Measurements from ENCODE around the gene CD151.

The CD151 gene

DNA sequence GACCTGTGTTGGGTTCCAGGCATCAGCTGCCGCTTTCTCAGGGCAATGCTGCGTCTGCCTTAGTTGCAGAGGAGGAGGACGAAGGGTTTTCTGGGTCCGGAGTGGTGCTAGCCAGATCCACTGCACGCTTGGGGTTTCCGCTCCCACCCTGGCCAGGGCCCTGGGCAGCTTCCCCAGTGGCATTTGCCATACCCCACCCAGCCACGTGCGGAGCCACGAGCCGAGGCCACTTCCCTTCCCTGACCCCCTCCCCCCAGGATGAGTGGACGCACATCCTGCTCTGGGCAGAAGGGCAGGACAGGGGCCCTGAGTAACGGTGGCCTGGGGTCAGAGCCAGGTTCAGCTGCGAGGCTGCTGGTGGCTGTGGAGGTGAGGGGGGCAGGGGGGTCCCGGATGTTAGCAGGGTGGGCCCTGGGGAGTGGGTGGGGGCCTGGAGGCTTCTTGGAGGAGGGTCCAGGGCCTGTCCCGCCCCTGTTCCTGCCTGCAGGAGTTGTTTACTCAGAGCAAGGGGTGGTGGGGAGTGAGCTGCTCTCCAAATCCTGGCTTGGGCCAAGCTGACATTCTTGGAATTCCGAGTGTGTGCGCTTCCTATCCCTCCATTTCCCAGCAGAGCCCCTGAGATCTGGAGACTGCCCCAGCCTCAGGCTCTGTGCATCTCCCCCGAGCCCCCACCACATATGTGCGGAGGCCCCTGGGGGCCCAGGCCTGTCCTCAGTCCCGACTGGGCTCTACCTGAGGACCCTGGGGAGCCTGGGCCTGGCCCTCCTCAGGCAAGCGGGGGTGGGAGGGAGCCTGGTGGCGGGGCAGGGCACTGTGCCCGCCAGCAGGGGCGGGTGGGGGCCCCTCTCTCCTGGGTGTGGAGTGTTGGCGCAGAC is 11.3 kb downstream of the CD151 start:
- DNase-seq, result peak; percentile 69 to 75

DNA sequence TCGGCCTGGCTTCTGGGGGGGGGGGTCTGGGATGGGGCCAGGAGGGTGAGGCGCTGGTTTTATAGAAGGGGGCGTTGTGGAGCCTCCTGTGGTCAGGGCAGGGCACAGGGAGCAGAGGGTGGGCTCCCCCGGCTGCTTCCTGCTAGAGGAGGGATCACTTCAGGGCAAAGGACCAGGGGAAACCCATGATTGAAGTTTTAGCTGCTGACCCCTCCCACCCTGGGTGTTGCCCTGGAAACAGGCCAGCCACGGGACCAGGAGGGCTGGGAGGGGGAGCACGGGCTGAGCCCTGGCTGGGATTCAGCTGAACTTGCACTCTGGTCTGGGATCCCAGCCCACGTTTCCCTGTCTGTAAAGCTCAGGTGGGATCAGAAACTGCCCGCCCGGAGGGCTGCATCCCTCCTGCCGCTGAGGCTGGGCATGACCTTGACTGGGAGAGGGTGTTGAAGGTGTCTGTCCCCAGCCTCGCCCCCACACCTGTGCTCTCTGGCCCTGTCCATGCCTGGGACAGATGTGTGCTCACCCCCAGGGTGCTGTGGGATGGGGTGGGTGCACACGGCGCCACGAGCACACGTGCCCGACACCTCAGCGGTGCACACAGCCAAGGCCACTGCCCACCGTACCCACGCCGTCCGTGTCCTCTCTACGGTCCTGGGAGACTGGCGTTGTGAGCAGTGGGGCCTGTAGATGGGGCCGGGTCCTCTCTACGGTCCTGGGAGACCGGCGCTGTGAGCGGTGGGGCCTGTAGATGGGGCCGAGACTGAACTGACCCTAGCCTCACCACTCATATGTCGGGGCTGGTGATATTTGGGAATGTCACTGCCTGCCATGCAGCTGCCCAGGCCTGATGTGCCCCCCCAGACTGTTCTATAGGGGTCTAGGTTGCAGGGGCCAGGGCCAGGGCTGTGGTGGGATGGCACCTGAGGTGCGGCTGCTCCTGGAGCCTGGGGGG is 12.2 kb downstream of the CD151 start:
- DNase-seq, result peak; percentile 44 to 52

DNA sequence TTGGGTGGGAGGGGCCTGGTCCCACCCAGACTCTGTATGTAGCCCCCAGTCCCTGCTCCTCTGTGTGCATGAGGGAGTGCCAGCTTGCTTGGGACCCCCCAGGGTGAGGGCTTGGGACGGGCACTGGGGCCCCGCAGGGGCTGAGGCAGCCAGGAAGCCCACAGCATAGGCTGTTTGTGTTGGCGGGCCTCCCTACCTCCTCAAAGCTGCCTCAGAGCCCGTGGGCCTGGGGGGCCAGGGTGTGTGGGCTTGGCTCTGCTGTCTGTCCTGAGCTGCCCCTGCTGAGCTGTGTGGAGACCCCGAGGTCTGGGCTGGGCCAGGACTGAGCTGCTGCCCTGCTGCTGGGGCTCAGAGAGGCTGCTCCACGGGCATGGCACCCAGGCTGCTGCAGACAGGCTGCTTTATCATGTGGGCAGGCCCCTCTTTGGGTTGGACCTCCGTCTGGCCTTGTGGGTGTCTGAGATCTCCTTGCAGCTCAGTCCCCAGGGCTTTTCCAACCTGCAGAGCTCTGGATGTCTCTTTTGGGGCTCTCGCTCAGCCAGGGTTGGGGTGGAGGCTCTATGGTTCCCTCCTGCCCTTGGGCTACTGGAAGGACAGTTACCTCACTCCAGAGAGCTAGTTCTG is 13.2 kb downstream of the CD151 start:
- no peak for DNase-seq

DNA sequence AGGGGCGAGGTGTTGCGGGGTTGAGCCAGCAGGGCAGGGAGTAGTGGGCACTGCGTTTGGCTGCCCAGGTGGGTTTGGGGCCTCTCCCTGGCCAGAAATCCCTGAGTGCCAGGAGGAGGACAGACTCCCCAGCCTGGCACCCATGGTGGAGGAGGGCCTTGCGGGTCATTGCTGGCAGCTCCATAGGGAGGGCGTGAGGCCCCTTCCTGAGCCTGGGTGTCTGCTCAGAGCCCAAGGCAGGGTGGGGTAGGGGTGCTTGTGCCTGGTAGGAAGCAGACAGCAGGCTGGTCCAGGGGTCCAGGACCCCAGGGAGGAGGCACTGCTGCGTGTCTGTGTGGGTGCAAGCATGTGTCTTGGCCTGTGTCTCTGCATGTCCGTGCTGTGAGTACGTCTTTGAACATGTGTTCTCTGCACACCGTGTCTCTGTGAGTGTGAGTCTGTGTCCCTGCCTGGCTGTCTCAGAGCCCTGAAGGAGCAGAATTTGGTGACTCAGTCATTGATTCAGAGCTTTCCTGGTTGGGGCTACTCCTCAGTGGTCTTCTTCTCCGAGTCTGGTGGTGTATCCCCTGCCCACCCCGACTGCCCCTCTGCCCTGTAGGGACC is 13.8 kb downstream of the CD151 start:
- no peak for DNase-seq

DNA sequence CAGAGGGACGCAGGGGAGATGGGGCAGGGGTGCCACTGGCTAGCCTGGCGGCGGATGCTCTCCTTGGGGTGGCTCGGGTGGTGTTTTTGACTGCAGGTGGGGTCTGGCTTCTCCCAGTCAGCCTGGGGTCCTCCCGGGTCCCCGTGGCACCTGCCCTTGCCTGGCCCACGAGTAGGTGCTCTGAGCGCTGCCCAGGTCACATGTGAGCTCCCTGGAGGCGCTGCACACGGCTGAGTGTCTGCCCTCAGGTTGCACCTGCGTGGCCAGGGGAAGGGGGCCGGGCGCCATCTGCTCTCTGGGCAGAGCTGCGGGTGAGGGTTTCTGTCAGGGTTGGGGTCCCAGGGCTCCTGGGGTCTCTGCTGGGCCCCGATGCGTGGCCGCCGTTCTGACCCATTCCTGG is 15.1 kb downstream of the CD151 start:
- no peak for DNase-seq

- DNase-seq, result peak; percentile 42 to 44
Measured at GRCh38 chr11:848380-848931, 15.7 kb downstream of the CD151 start.

GRCh38 chr11:849104-849824 is 16.5 kb downstream of the CD151 start:
- DNase-seq, result no peak

- DNase-seq, result no peak
Measured at GRCh38 chr11:849951-850774, 17.4 kb downstream of the CD151 start.

DNA sequence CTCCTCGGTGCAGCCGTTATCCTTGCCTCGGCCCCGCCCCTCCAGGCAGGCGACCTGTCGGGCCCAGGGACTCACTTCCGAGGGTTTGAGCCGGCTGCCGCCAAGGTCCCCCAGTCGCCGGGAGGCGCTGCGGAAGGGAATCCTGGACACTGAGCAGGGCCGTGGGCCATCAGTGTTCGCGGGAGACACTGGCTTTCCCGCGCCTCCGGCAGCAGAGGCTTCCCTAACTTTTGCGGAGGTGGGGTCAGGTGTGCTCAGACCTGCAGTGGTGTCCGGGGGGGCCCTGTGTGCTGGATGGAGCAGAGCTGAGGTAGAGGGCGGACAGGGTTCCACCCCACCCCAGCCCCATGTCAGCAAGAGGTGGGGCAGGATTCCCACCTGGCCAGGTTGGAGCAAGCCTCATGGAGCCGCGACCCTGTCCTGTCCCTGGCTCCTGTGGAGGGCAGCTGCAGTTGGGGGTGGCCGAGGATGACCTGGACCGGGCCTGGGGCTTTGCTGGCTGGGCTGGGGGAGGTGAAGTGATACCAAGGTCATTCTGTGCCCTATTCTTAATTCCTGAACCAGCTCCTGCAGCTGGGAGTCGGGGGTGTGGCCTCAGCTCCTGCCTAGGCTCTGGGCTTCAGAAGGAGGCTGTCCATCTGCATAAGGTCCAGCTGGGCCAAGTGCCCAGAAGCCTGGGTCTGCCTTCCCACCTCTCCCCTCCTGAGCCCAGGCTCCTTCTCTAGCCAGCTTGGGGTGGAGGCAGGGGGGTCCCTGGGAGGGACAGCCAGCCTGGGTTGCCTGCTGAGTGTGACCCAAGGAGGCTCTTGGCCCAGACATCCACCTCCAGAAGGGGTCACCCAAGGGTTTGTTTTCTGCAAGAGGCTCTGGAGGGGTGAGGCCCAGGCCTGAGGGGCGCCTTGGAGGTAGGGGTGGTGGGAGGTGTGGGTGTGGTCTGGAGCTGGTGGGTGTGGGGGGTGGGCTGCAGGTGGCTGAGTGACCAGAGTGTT is 18.3 kb downstream of the CD151 start:
- no peak for DNase-seq

GRCh38 chr11:852762-853161 is 20.0 kb downstream of the CD151 start:
- no peak for DNase-seq

DNA sequence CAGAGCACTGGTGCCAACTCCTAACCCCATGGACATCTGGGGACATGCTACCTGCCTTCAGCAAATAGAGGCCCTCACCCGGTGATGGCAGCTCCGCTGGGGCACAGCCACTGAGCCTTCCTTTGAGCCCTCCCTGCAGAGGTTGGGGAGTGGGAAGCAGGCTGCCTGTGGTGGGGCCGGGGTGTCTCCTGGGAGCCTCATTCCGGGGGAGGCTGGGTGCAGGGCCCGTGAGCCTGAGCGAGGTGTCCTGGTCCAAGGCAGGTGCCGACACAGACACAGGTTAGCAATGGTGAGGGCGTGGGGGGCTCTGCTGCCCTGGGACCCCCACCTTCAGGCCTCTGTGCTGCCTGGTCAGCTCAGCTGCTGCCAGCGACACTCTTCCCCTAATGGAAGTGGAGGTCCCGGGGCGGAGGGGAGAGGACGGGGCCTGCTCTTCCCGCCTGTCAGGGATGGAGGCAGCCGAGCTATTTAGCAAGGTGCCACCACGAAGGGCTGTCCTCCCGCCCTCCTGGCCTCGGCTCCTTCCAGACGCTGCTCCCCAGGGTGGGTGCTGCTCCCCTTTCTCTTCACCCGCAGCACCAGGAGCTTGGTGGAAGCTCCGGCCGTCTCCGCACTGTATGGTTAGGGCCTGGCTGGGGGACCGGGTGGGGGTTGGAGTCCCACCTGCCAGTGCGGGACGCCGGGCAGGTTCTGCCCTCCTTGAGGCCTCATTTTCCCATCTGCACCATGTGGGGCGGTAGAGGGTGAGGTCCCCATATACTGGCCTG is 21.1 kb downstream of the CD151 start:
- no peak for DNase-seq

GRCh38 chr11:854601-855329 is 22.0 kb downstream of the CD151 start:
- DNase-seq, result no peak

DNA sequence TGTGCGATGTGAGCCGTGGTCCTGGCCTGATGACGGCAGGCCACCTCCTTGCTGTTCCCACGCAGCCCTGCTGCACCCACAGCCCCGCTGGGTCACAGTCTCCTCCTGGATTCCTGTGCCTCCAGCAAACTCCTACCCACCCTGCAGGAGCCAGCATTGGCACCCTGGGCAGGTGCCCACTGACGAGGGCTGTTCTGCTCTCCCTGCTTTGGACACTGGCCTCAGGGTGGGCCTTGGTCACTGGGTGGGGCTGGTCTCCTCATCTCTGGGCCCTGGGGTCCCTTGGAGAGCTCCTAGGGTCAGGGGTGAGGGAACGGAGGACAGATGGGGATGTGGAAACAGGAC is 22.6 kb downstream of the CD151 start:
- DNase-seq, result no peak

DNA sequence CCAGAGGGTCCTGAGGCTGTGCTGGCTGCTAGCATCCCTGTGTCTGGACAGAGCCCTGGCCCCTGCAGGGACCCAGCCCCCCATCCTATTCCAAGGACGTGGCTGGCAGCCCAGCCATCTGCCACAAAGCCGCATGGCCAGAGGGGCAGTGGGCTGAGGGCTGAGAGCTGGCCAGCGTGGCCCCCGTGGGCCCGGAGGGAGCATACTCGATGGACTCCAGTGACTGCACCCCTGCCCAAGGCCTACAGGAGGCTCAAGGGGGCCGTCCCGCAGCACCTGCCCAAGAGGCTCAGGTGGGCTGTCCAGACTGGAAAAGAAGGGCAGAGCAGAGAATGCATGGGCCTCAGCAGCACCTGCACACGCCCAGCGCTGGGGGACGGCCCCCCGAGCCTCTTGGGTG is 23.0 kb downstream of the CD151 start:
- DNase-seq, result no peak

- no peak for DNase-seq
Measured at GRCh38 chr11:856397-856796, 23.6 kb downstream of the CD151 start.

GRCh38 chr11:858053-858761 is 25.5 kb downstream of the CD151 start:
- DNase-seq, result no peak

- no peak for DNase-seq
Measured at GRCh38 chr11:858762-859339, 26.1 kb downstream of the CD151 start.
